ENCODE data around the gene ADAM10. TPM values are rescaled to one million over a fixed set of nuclear protein-coding genes. Genes with fewer than 3 reads are reported as not detected.

Gene ADAM10
- total RNA-seq, 4 donors from 2014 or later: 45.1 to 57.0 (median 52.5) TPM

DNA sequence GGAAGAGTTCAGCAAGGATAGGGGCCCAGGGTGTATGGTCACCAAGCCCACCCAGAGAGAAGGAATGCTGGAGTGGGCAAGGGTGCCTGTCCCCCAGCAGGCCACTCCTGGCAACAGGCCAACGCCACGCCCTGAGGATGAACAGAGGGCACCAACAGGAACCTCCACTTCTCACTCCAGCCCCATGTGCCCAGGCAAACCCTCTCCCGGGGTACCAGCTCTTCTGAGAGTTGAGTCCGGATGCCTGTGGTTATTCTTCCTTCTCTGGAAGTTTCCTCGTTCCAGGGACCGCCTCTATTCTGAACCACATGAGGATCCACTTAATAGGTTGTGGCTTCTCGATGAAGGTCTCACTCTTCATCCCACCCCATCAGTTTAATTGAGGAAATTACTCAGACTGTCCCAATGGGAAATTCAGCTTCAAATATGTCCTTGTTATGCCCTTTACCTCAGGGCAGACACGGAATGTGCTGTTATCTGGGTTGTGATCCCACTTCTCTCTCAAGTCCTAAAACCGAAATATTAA, 203.4 kb downstream of the ADAM10 start:
- Histone ChIP-seq H3K36me3 (no peaks in the 10 kb centered on the region), H3K27me3 (no peaks in the 10 kb centered on the region), H3K27ac (no peak overlapping the region), H3K9me3 (no peaks in the 10 kb centered on the region), H3K4me3 (no peak overlapping the region), H3K4me1 (peaks cover 3% of the 10 kb centered on the region)
- 68% methylated on average over 8 of the region's 9 CpGs for WGBS
- DNase-seq (ENCODE audit: low spot score in 2 of 2): no peak
- TF ChIP-seq CTCF (IDR thresholded peaks at IDR 0.05) (no peak), POLR2A (IDR thresholded peaks at IDR 0.05) (no peak), POLR2AphosphoS5 (IDR thresholded peaks at IDR 0.05) (no peak), EP300 (IDR thresholded peaks at IDR 0.05) (no peak)

DNA sequence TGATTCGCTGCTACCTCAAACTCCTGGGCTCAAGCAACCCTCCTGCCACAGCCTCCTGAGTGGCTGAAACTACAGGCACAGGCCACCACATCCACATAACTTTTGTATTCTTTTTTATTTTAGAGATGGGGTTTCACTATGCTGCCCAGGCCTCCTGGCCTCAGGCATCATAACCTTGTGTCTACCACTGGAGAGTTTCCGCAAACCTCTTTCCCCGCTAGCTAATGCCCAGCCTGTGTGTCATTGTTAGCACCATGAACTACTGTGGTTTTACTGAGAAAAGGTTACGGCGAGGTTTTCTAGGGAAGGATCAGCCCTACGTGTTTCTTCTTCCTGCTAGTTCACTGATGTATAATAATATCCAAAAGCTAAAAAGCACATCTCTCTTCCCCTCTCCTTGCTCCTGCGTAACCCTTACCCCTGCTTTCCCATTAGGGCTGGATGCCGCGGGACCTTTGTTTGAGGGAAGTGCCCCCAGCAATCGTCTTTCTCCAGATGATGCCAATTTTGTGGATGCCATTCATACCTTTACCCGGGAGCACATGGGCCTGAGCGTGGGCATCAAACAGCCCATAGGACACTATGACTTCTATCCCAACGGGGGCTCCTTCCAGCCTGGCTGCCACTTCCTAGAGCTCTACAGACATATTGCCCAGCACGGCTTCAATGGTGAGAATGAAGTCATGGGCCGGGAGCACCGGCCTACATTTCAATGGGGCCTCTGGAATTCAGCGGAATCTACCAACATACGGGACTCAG, 204.0 kb downstream of the ADAM10 start:
- no peak for DNase-seq (ENCODE audit: low spot score in 2 of 2)
- Histone ChIP-seq H3K27ac (no peak overlapping the region), H3K36me3 (no peaks in the 10 kb centered on the region), H3K9me3 (no peaks in the 10 kb centered on the region), H3K4me1 (no peaks in the 10 kb centered on the region), H3K27me3 (no peaks in the 10 kb centered on the region), H3K4me3 (no peak overlapping the region)
- 91% methylated on average over 14 of the region's 18 CpGs for WGBS
- TF ChIP-seq POLR2A (IDR thresholded peaks at IDR 0.05): no peak
- TF ChIP-seq CTCF (IDR thresholded peaks at IDR 0.05): no peak
- TF ChIP-seq EP300 (IDR thresholded peaks at IDR 0.05): no peak
- no peak for TF ChIP-seq POLR2AphosphoS5 (IDR thresholded peaks at IDR 0.05)

GRCh38 chr15:58544756-58545155, 204.8 kb downstream of the ADAM10 start:
- no peaks in the 10 kb centered on the region for H3K9me3 ChIP-seq
- H3K27ac ChIP-seq: no peak overlapping the region
- TF ChIP-seq POLR2AphosphoS5 (IDR thresholded peaks at IDR 0.05) (no peak), EP300 (IDR thresholded peaks at IDR 0.05) (no peak)
- H3K4me1 ChIP-seq: no peaks in the 10 kb centered on the region
- H3K4me3 ChIP-seq: no peak overlapping the region
- no peaks in the 10 kb centered on the region for H3K36me3 ChIP-seq
- 91% methylated on average over 5 of the region's 5 CpGs for WGBS
- DNase-seq (ENCODE audit: low spot score in 2 of 2): no peak
- no peaks in the 10 kb centered on the region for H3K27me3 ChIP-seq

DNA sequence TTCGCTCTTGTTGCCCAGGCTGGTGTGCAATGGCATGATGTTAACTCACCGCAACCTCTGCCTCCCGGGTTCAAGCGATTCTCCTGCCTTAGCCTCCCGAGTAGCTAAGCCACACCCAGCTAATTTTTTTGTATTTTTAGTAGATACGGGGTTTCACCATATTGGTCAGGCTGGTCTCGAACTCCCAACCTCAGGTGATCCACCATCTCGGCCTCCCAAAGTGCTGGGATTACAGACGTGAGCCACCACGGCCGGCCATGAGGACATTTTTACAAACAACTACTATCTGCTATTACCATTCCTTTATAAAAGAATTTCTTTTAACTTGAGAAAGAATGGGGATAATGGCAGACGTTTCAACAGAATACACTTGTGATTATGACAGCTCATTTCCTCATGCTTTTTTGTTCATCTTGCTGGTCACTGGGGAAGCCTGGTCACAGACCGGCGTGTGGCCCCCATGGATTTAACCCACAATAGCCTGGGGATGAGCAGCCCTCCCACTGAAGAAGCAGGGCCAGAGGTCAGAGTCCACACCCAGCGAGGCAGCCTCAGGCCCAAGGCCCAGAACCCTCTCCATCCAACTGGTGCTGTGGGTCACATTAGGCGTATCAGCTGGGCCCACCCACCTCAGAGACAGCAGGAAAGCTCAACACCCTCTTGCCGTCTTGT, 205.7 kb downstream of the ADAM10 start:
- no peaks in the 10 kb centered on the region for H3K4me1 ChIP-seq
- WGBS: 90% methylated on average over 17 of the region's 17 CpGs
- no peaks in the 10 kb centered on the region for H3K27me3 ChIP-seq
- H3K9me3 ChIP-seq: no peaks in the 10 kb centered on the region
- H3K36me3 ChIP-seq: no peaks in the 10 kb centered on the region
- no peak overlapping the region for H3K27ac ChIP-seq
- DNase-seq (ENCODE audit: low spot score in 2 of 2): no peak
- TF ChIP-seq EP300 (IDR thresholded peaks at IDR 0.05) (no peak), POLR2AphosphoS5 (IDR thresholded peaks at IDR 0.05) (no peak), CTCF (IDR thresholded peaks at IDR 0.05) (no peak), POLR2A (IDR thresholded peaks at IDR 0.05) (no peak)
- no peak overlapping the region for H3K4me3 ChIP-seq

DNA sequence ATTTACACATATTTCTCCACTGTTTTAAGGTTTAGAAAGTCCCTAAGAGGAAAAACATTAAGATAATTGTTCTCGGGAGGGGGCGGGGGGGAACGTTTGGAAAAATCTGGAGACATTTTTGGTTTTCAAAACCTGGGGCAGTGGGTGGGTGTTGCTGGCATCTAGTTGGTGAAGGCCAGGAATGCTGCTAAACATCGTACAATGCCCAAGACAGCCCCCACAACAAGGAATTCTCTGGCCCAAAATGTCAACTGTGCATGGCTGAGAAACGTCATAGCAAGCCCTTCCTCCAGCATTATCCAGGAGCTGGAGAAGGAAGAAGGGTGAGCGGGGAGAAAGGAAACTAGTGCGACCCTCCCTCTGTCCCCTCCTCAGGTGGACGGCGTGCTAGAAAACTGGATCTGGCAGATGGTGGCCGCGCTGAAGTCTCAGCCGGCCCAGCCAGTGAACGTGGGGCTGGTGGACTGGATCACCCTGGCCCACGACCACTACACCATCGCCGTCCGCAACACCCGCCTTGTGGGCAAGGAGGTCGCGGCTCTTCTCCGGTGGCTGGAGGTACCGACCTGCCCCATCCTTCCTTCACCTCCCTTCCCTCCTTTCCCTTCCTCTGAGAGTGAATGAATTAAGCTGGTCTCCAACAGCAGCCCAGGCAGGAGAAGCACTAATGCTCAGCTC, 208.0 kb downstream of the ADAM10 start:
- Histone ChIP-seq H3K27ac (no peak overlapping the region), H3K36me3 (no peaks in the 10 kb centered on the region), H3K4me1 (no peaks in the 10 kb centered on the region), H3K27me3 (no peaks in the 10 kb centered on the region), H3K9me3 (no peaks in the 10 kb centered on the region), H3K4me3 (no peak overlapping the region)
- 89% methylated on average over 22 of the region's 22 CpGs for WGBS
- no peak for DNase-seq (ENCODE audit: low spot score in 2 of 2)
- TF ChIP-seq POLR2A (IDR thresholded peaks at IDR 0.05) (no peak), POLR2AphosphoS5 (IDR thresholded peaks at IDR 0.05) (no peak), EP300 (IDR thresholded peaks at IDR 0.05) (no peak), CTCF (IDR thresholded peaks at IDR 0.05) (no peak)
